Subcutaneous adipose tissue (tissue), 4 donors: ENCODE results near the gene UMPS. TPM values are rescaled to one million over a fixed set of nuclear protein-coding genes. Genes with fewer than 3 reads are reported as not detected.

Experiments
- CTCF ChIP-seq: fragments of 450-650 bp; IDR thresholded peaks from one replicate; pipeline ENCODE4 v1.5.1; 2016; ENCODE audit warnings: low read depth, mild to moderate bottlenecking, control low read depth, antibody characterized with exemption, moderate library complexity
- total RNA-seq, 4 donors: library from RNA; depleted of rRNA; stranded (reverse); fragments of >200 nt; gene quantifications; one replicate each; pipeline ENCODE4 v1.1.0, GENCODE V29; 2016

The UMPS gene
- total RNA-seq, 4 donors from 2014 or later: 17.0 to 244 (median 20.7) TPM

- TF ChIP-seq CTCF: no peak
Measured at GRCh38 chr3:124784686-124785382, 54.6 kb downstream of the UMPS start.

DNA sequence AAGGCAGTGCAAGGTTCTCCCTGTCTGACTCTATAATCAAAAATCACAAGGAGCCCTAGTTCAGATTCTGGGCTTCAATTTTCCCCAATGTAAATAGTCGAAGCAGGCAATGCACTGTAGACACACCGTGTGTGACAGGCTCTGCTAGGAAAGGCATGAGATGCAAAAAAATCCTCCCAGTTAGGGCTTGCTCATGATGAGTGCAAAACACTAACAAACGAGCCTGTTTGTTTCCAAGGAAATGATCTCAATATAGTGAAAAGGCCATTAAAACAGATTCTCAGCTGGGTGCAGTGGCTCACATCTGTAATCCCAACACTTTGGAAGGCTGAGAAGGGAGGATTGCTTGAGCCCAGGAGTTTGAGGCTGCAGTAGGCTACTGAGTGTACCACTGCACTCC lies 55.7 kb downstream of the UMPS start:
- no peak for TF ChIP-seq CTCF

DNA sequence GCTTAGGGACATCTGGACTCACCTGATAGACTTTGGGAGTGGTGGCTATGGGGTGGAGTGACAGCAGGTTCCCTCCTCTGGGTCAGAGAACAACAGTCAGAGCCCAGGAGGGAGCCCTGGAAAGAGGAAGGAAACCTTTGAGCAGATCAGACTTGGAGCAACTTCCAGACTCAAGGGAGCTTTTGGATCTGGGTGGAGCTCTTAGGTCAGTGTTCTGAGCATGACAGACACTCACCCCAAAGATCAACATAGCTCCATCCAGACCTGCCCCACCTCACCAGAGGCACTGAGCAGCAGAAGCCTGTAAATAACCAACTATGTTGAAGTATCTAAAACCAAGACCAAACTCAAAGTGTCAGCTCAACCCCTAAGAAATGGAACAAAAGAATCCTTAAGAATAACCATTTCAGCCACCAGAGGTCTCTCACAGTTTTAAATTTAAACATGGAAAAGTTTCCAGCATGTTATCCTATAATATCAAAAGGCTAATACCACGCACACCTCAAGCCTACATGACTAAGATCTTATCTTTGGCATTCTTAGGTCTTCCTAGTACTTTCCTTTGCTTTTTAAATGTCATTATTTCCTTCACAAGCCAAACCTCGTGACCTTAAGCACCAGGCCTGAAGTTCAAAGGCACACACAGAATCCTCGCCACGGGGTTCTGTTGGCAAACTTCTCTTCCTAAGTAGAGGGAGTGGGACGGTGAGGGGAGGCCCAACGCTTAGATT lies 56.4 kb downstream of the UMPS start:
- no peak for TF ChIP-seq CTCF

GRCh38 chr3:124787476-124788195 lies 57.4 kb downstream of the UMPS start:
- no peak for TF ChIP-seq CTCF

GRCh38 chr3:124788254-124788745 lies 58.0 kb downstream of the UMPS start:
- TF ChIP-seq CTCF: no peak

- TF ChIP-seq CTCF: no peak
Measured at GRCh38 chr3:124791142-124791541, 60.9 kb downstream of the UMPS start.

- no peak for TF ChIP-seq CTCF
Measured at GRCh38 chr3:124791639-124792151, 61.4 kb downstream of the UMPS start.
